Lung (tissue), 12 donors: ENCODE data around the gene PHKG1. TPM values are rescaled to one million over a fixed set of nuclear protein-coding genes. Genes with fewer than 3 reads are reported as not detected.
A peak's percentile ranks its signal among the peaks of the same experiment; 100 is the strongest.
"Not testable (repeated sequence)": the region's sequence is repeated elsewhere in the genome, so short reads cannot be mapped to it uniquely, and the experiment has no call there.

Experiments used
- ATAC-seq: fragments of 200-7000 bp; cut with Tn5 transposase; one replicate; pipeline ENCODE4 v1.9.1; 2020; ENCODE audit warnings: moderate number of reproducible peaks; ENCODE audit not compliant: insufficient read depth, low FRiP score
- DNase-seq, 3 donors: peaks; one replicate each; pipeline ENCODE4 v3.0.0-alpha.2; 2013 to 2017
- H3K27ac ChIP-seq, 2 donors: one replicate each; pipeline ENCODE4 v1.5.1; 2013; ENCODE audit warnings: mild to moderate bottlenecking in 2 of 2, moderate library complexity in 2 of 2, control low read depth in 1 of 2, inconsistent platforms in 1 of 2, low read depth in 1 of 2, low read length in 1 of 2
- H3K27me3 ChIP-seq, 3 donors: one replicate each; pipeline ENCODE4 v1.5.1; 2013; ENCODE audit warnings: low read length in 2 of 3; ENCODE audit not compliant: control insufficient read depth in 3 of 3, insufficient read depth in 3 of 3
- H3K36me3 ChIP-seq, 4 donors: one replicate each; pipeline ENCODE4 v1.5.1; 2013; ENCODE audit warnings: low read length in 4 of 4, mild to moderate bottlenecking in 1 of 4, moderate library complexity in 1 of 4; ENCODE audit not compliant: control insufficient read depth in 4 of 4, insufficient read depth in 4 of 4
- H3K4me1 ChIP-seq, 5 donors: one replicate each; pipeline ENCODE4 v1.5.1; 2013; ENCODE audit warnings: low read length in 5 of 5, mild to moderate bottlenecking in 2 of 5, moderate library complexity in 1 of 5; ENCODE audit not compliant: control insufficient read depth in 5 of 5, insufficient read depth in 5 of 5
- H3K4me3 ChIP-seq: one replicate; pipeline ENCODE4 v1.5.1; 2013; ENCODE audit warnings: mild to moderate bottlenecking, control low read depth, moderate library complexity
- H3K9ac ChIP-seq, 2 donors: one replicate each; pipeline ENCODE4 v1.5.1; 2013; ENCODE audit warnings: low read length in 2 of 2, control low read depth in 1 of 2; ENCODE audit not compliant: insufficient read depth in 1 of 2
- H3K9me3 ChIP-seq, 4 donors: one replicate each; pipeline ENCODE4 v1.5.1; 2013; ENCODE audit warnings: low read length in 3 of 4, mild to moderate bottlenecking in 1 of 4, moderate library complexity in 1 of 4; ENCODE audit not compliant: control insufficient read depth in 4 of 4, insufficient read depth in 3 of 4
- CTCF ChIP-seq: IDR thresholded peaks from 2 replicates; pipeline ENCODE4 v1.5.1; 2012; ENCODE audit warnings: mild to moderate bottlenecking; ENCODE audit errors: control extremely low read depth, extremely low read depth
- WGBS, 2 donors: extraction: QIAGEN DNeasy Blood & Tissue Kit; methylation state at CpG; one replicate each; pipeline ENCODE4 v1.1.7; 2013; 5-methylcytosine and 5-hydroxymethylcytosine counted together
- polyA plus RNA-seq, 2 donors: library from polyadenylated mRNA; stranded (reverse); fragments of 200-250 nt; gene quantifications; one replicate each; pipeline ENCODE4 v1.2.1, GENCODE V29; 2013
- total RNA-seq, 2 donors: library from RNA; depleted of rRNA in 1 of 2; stranded (reverse); fragments of >200 nt in 1 of 2; gene quantifications; one replicate each; pipeline ENCODE4 v1.2.1, GENCODE V29; 2014 to 2021
- donor health status: control.
- donor health status: control.
- donor health status: Bipolar disorder and iron deficiency.
- donor health status: healthy.
- donor health status: DM: yes; HTN: yes; CAD: no.

PHKG1 gene
- total and polyA plus RNA-seq, 4 donors = 0.71 to 1.8 (median 1.3) TPM

GRCh38 chr7:56097700-56098099 lies 4.9 kb upstream of the PHKG1 start:
- peaks cover 11 to 30% (median 22%) of the 10 kb centered on the region in 4 donors for H3K36me3 ChIP-seq
- TF ChIP-seq CTCF = no peak
- ATAC-seq (no peak), DNase-seq (no peak)
- peaks cover 0 to 5% (median 1%) of the 10 kb centered on the region in 5 donors for H3K4me1 ChIP-seq
- no peak overlapping the region for H3K4me3 ChIP-seq
- H3K9ac ChIP-seq = no peak overlapping the region
- WGBS, 2 donors = 71 to 83% methylated on average over 5 of the region's 5 CpGs
- H3K27ac ChIP-seq = no peak overlapping the region
- H3K27me3 ChIP-seq = no peaks in the 10 kb centered on the region
- H3K9me3 ChIP-seq = no peaks in the 10 kb centered on the region

DNA sequence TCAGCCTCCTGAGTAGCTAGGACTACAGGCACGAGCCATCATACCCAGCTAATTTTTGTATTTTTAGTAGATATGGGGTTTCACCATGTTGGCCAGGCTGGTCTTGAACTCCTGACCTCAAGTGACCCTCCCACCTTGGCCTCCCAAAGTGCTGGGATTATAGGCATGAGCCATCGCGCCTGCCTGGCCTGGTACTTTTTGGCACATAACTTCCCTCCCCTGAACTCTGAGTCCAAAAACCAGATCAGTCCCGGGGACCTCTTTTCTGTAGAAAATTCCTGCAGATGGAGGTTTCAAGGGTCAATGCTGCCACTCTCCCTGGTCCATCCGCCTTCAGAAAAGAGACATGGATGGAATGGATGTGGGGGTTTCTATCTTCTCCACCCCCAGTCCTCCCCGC lies 364 bp downstream of the PHKG1 start:
- ATAC-seq = not testable (repeated sequence)
- 57 to 75% methylated on average over 6 of the region's 6 CpGs for WGBS, 2 donors

GRCh38 chr7:56091591-56091990 lies 1.2 kb downstream of the PHKG1 start:
- no peak for TF ChIP-seq CTCF
- WGBS, 2 donors = 84 to 95% methylated on average over 3 of the region's 3 CpGs
- no peak for ATAC-seq

More for the DNA sequence above, 364 bp downstream of the PHKG1 start:
- DNase-seq, H3K9ac ChIP-seq, H3K27me3 ChIP-seq, H3K4me3 ChIP-seq, H3K9me3 ChIP-seq, H3K36me3 ChIP-seq: not testable (repeated sequence)
- Histone ChIP-seq H3K4me1 (peaks cover 5 to 18% (median 8%) of the 10 kb centered on the region in 5 donors), H3K27ac (peak overlapping the region in 1 of 2 donors; percentile 45)

DNA sequence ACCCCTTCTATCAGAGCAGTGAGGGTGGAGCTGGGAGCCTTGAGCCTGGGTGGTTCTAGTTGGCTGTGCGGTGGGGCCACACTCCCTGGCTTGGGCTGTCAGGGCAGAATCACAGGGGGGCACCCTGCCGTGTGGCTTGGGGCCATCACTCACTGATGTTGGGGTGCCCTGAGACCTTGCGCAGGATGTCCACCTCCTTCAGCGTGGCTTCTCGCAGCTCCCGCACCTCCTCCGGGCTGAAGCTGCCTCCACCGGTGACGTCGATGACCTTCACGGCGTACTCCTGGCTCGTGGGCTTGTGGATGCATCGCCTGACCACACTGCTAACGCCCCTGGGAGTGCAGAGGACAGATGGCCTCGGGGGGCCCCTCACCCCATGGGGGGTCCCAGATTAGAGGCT lies 5.3 kb downstream of the PHKG1 start:
- H3K9me3 ChIP-seq = no peaks in the 10 kb centered on the region
- no peak for TF ChIP-seq CTCF
- ATAC-seq = no peak
- H3K27ac ChIP-seq = no peak overlapping the region
- no peak overlapping the region for H3K4me3 ChIP-seq
- H3K27me3 ChIP-seq = no peaks in the 10 kb centered on the region
- WGBS, 2 donors = 93 to 96% methylated on average over 16 of the region's 16 CpGs
- H3K9ac ChIP-seq = no peak overlapping the region
- H3K36me3 ChIP-seq = peaks cover 4 to 10% (median 4%) of the 10 kb centered on the region in 4 donors
- no peak for DNase-seq
- peaks cover 2 to 18% (median 8%) of the 10 kb centered on the region in 5 donors for H3K4me1 ChIP-seq

More at GRCh38 chr7:56091591-56091990, 1.2 kb downstream of the PHKG1 start:
- Histone ChIP-seq H3K27ac (peak overlapping the region in 1 of 2 donors; percentile 37), H3K27me3 (no peaks in the 10 kb centered on the region), H3K4me1 (peaks cover 5 to 18% (median 8%) of the 10 kb centered on the region in 5 donors), H3K9ac (no peak overlapping the region), H3K36me3 (peaks cover 3 to 7% (median 4%) of the 10 kb centered on the region in 4 donors), H3K4me3 (no peak overlapping the region), H3K9me3 (no peaks in the 10 kb centered on the region)
- DNase-seq = peak in 1 of 3 donors; percentile 15
